Testis (tissue), 3 donors: ENCODE results near the gene PCSK2. TPM values are rescaled to one million over a fixed set of nuclear protein-coding genes. Genes with fewer than 3 reads are reported as not detected.

ENCODE experiments used
- DNase-seq: peaks from one replicate; pipeline ENCODE4 v3.0.0-alpha.2; 2019
- H3K27ac ChIP-seq, 2 donors: fragments of 200-600 bp; sonication (generic); one replicate each; pipeline ENCODE4 v1.5.1; 2019
- H3K27me3 ChIP-seq: fragments of 200-600 bp; sonication (generic); one replicate; pipeline ENCODE4 v1.5.1; 2019
- H3K36me3 ChIP-seq: fragments of 200-600 bp; sonication (generic); one replicate; pipeline ENCODE4 v1.5.1; 2017; ENCODE audit warnings: low read depth; ENCODE audit errors: missing control alignments
- H3K4me1 ChIP-seq: fragments of 200-600 bp; sonication (generic); one replicate; pipeline ENCODE4 v1.5.1; 2019
- H3K4me3 ChIP-seq, 2 donors: fragments of 200-600 bp; sonication (generic); one replicate each; pipeline ENCODE4 v1.5.1; 2017 to 2019
- H3K9me3 ChIP-seq: fragments of 200-600 bp; sonication (generic); one replicate; pipeline ENCODE4 v1.5.1; 2017
- CTCF ChIP-seq, 3 experiments: fragments of 450-650 bp in 2 of 3; fragments of 200-600 bp in 1 of 3; sonication (generic) in 1 of 3; IDR thresholded peaks; one replicate each; pipeline ENCODE4 v1.5.1; 2016 to 2019; ENCODE audit warnings: antibody characterized with exemption in 3 of 3, mild to moderate bottlenecking in 2 of 3, moderate library complexity in 1 of 3
- POLR2A ChIP-seq: fragments of 450-650 bp; IDR thresholded peaks from one replicate; pipeline ENCODE4 v1.6.1; 2017; ENCODE audit warnings: antibody characterized with exemption, mild to moderate bottlenecking, moderate library complexity
- WGBS, 2 donors: methylation state at CpG; one replicate each; pipeline ENCODE4 v1.1.5; 2018; 5-methylcytosine and 5-hydroxymethylcytosine counted together
- intact Hi-C: fragments of 100-400 bp; cut with DNase I; formaldehyde crosslinking; loops from one replicate; pipeline ENCODE4 v1.15.1; 2023; ENCODE audit warnings: low total_unique reads
- polyA plus RNA-seq: library from polyadenylated mRNA; stranded (reverse); fragments of 350-450 nt; fragmentation: Illumina TruSeq; extraction: RNeasy Lipid Tissue Mini Kit (QIAGEN cat#74804); gene quantifications from one replicate; pipeline ENCODE4 v1.2.3, GENCODE V29; 2014; ENCODE audit warnings: low read depth, low replicate concordance; ENCODE audit not compliant: insufficient read depth
- total RNA-seq, 2 donors: library from RNA; depleted of rRNA; stranded (reverse); fragments of >200 nt; gene quantifications; one replicate each; pipeline ENCODE4 v1.2.3, GENCODE V29; 2016

The PCSK2 gene
- total and polyA plus RNA-seq, 3 donors from 2014 or later = 5.1 to 40.5 (median 11.7) TPM

- TF ChIP-seq POLR2A = no peak
- TF ChIP-seq CTCF (IDR thresholded peaks at IDR 0.05) = no peak
- no peaks in the 10 kb centered on the region for H3K27me3 ChIP-seq
- intact Hi-C loops = no loop called here
- H3K9me3 ChIP-seq = no peaks in the 10 kb centered on the region
- no peaks in the 10 kb centered on the region for H3K36me3 ChIP-seq
- WGBS, 2 donors = 65 to 81% methylated on average over 6 to 8 of the region's 8 CpGs
- no peak for DNase-seq
- H3K27ac ChIP-seq = no peak overlapping the region
- H3K4me3 ChIP-seq = no peak overlapping the region
- H3K4me1 ChIP-seq = no peaks in the 10 kb centered on the region
Measured at GRCh38 chr20:17437251-17437650, 210.4 kb downstream of the PCSK2 start.

- intact Hi-C loops = no loop called here
- no peak overlapping the region for H3K4me3 ChIP-seq
- no peaks in the 10 kb centered on the region for H3K27me3 ChIP-seq
- H3K27ac ChIP-seq = no peak overlapping the region
- H3K9me3 ChIP-seq = no peaks in the 10 kb centered on the region
- no peaks in the 10 kb centered on the region for H3K36me3 ChIP-seq
- 88 to 92% methylated on average over 9 of the region's 9 CpGs for WGBS, 2 donors
- no peak for DNase-seq
- no peak for TF ChIP-seq POLR2A
- TF ChIP-seq CTCF (IDR thresholded peaks at IDR 0.05) = no peak
- no peaks in the 10 kb centered on the region for H3K4me1 ChIP-seq
Measured at GRCh38 chr20:17438436-17439039, 211.7 kb downstream of the PCSK2 start.

GRCh38 chr20:17439616-17440296, 212.9 kb downstream of the PCSK2 start:
- WGBS, 2 donors = 91 to 93% methylated on average over 8 of the region's 8 CpGs
- Histone ChIP-seq H3K36me3 (no peaks in the 10 kb centered on the region), H3K4me1 (no peaks in the 10 kb centered on the region), H3K4me3 (no peak overlapping the region), H3K27ac (no peak overlapping the region), H3K27me3 (no peaks in the 10 kb centered on the region), H3K9me3 (no peaks in the 10 kb centered on the region)
- DNase-seq = no peak
- TF ChIP-seq POLR2A = no peak
- TF ChIP-seq CTCF (IDR thresholded peaks at IDR 0.05) = no peak
- intact Hi-C loops = no loop called here

GRCh38 chr20:17441745-17442144, 214.9 kb downstream of the PCSK2 start:
- intact Hi-C loops = no loop called here
- Histone ChIP-seq H3K27ac (no peak overlapping the region), H3K9me3 (no peaks in the 10 kb centered on the region), H3K4me1 (no peaks in the 10 kb centered on the region), H3K36me3 (no peaks in the 10 kb centered on the region), H3K4me3 (no peak overlapping the region), H3K27me3 (no peaks in the 10 kb centered on the region)
- no peak for DNase-seq
- WGBS, 2 donors = 93 to 96% methylated on average over 1 of the region's 1 CpG
- no peak for TF ChIP-seq CTCF (IDR thresholded peaks at IDR 0.05)
- no peak for TF ChIP-seq POLR2A

- Histone ChIP-seq H3K9me3 (no peaks in the 10 kb centered on the region), H3K36me3 (no peaks in the 10 kb centered on the region), H3K27ac (no peak overlapping the region), H3K27me3 (no peaks in the 10 kb centered on the region), H3K4me3 (no peak overlapping the region), H3K4me1 (no peaks in the 10 kb centered on the region)
- 75 to 77% methylated on average over 8 of the region's 8 CpGs for WGBS, 2 donors
- no peak for DNase-seq
- TF ChIP-seq POLR2A (no peak), CTCF (IDR thresholded peaks at IDR 0.05) (no peak)
- intact Hi-C loops = no loop called here
Measured at GRCh38 chr20:17442588-17442987, 215.7 kb downstream of the PCSK2 start.
